ENCODE measurements around the gene NKD2.
A peak's percentile ranks its signal among the peaks of the same experiment; 100 is the strongest.

The NKD2 gene

GRCh38 chr5:962386-962785, 46.2 kb upstream of the NKD2 start:
- DNase-seq (ENCODE audit: low read depth): no peak
- no peak for TF ChIP-seq CTCF (conservative IDR thresholded peaks at IDR 0.05; ENCODE audit: control insufficient read depth, insufficient read depth, low read depth, low read length)
- no peak overlapping the region for H3K4me3 ChIP-seq (ENCODE audit: control insufficient read depth, low read depth, low read length)

- no peak for DNase-seq (ENCODE audit: low read depth)
- no peak overlapping the region for H3K4me3 ChIP-seq (ENCODE audit: control insufficient read depth, low read depth, low read length)
- TF ChIP-seq CTCF (conservative IDR thresholded peaks at IDR 0.05; ENCODE audit: control insufficient read depth, insufficient read depth, low read depth, low read length): no peak
Observed at GRCh38 chr5:962801-963200, 45.8 kb upstream of the NKD2 start.

GRCh38 chr5:963310-963672, 45.3 kb upstream of the NKD2 start:
- H3K4me3 ChIP-seq (ENCODE audit: control insufficient read depth, low read depth, low read length): no peak overlapping the region
- TF ChIP-seq CTCF (conservative IDR thresholded peaks at IDR 0.05; ENCODE audit: control insufficient read depth, insufficient read depth, low read depth, low read length): no peak
- no peak for DNase-seq (ENCODE audit: low read depth)

GRCh38 chr5:963673-964531, 44.7 kb upstream of the NKD2 start:
- no peak for TF ChIP-seq CTCF (conservative IDR thresholded peaks at IDR 0.05; ENCODE audit: control insufficient read depth, insufficient read depth, low read depth, low read length)
- peak; percentile 92 for DNase-seq (ENCODE audit: low read depth)
- H3K4me3 ChIP-seq (ENCODE audit: control insufficient read depth, low read depth, low read length): no peak overlapping the region

- no peak overlapping the region for H3K4me3 ChIP-seq (ENCODE audit: control insufficient read depth, low read depth, low read length)
- peak; percentile 59 for DNase-seq (ENCODE audit: low read depth)
- no peak for TF ChIP-seq CTCF (conservative IDR thresholded peaks at IDR 0.05; ENCODE audit: control insufficient read depth, insufficient read depth, low read depth, low read length)
Observed at GRCh38 chr5:964821-965220, 43.8 kb upstream of the NKD2 start.

- H3K4me3 ChIP-seq (ENCODE audit: control insufficient read depth, low read depth, low read length): no peak overlapping the region
- no peak for DNase-seq (ENCODE audit: low read depth)
- no peak for TF ChIP-seq CTCF (conservative IDR thresholded peaks at IDR 0.05; ENCODE audit: control insufficient read depth, insufficient read depth, low read depth, low read length)
Observed at GRCh38 chr5:965604-966344, 42.8 kb upstream of the NKD2 start.
